GM18873 (cell line): ENCODE data around the gene NAB2.

Experiments
- ATAC-seq: cut with Tn5 transposase; IDR thresholded peaks from one replicate; pipeline ENCODE4 v1.9.1; 2021; ENCODE audit warnings: mild to moderate bottlenecking, moderate library complexity, moderate number of reproducible peaks; ENCODE audit not compliant: unreplicated experiment, low FRiP score

NAB2 gene

GRCh38 chr12:57093415-57094207, 4.7 kb downstream of the NAB2 start:
- ATAC-seq = no peak

DNA sequence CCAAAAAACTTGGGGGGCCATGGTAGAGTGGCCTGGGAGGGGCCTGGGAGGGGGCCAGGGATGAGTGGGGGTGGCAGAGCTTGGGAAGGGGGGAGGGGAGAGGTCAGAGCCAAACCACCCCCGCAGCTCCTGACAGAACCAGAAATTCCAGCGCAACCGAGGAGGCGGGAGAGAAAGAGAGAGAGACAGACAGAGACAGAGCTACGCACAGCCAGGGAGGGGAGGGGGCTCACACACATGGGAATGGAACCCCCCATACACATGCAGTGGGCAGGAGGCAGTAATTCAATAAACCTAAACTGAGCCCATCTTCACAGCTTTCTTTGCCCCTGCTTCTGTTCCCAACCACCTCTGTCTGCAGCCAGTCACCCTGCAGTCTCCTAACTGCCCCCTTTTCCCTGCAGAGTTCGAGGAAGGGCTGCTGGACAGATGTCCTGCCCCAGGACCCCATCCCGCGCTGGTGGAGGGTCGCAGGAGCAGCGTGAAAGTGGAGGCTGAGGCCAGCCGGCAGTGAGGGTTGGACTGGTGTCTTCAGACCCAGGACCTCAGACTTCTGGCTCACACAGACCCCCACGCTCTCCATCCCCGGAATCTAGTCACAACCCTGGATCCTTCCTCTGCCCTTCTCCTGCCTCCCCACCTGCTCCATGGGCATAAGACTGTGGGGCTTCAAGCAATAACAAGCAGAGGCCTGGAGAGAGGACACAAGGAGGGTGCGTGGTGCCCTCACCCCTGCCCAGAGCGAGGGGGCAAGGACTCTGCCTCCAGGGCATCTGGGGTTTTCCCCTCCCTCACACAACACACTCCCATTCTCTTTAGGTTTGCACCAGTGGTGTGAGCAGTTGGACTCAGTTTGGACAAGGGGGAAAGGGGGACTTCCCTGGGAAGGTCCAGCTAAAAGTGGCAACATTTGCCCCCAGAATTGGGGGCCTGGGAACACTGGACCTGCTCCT, 5.6 kb downstream of the NAB2 start:
- no peak for ATAC-seq

DNA sequence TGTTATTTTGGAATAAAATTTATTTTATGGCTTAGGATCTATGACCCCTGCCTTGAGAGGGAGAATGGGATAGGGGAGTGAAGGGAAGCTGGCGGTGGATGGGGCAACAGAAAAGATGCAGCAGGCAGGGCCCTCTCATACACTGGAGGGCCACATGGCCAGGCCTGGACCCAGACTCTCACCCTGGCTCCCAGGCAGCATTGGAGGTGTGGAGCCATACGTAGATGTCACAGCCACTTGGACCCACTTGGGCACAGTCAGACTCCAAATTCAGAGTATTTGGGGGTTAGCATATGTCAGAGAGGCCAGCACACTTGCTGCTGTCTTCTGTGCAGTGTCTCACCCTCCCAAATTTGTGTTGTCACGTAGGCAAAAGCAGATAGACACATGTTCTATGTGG, 6.5 kb downstream of the NAB2 start:
- ATAC-seq = no peak

DNA sequence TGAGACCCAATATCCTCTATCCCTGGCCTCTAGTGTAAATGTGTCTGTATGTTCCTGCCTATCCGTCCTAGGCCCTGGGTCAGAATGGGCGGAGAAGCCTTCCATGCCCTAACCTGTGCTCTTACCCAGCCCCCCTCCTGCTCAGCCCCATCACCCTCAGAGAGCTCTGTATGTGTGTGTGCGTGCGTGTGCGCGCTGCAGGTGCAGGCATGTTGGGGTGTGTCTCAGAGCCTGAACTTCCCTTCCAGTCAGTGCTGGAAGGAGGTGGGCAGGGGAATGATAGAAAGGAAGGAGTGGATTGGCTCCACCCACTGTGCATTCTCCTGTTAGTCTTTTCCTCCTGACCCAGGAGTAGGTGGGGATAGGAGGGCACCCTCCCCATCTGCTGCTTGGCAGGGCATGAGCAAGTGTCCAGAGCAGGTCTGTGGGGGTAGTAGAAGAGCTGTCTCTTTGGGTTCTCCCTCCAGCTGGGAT, 7.2 kb downstream of the NAB2 start:
- ATAC-seq = no peak

DNA sequence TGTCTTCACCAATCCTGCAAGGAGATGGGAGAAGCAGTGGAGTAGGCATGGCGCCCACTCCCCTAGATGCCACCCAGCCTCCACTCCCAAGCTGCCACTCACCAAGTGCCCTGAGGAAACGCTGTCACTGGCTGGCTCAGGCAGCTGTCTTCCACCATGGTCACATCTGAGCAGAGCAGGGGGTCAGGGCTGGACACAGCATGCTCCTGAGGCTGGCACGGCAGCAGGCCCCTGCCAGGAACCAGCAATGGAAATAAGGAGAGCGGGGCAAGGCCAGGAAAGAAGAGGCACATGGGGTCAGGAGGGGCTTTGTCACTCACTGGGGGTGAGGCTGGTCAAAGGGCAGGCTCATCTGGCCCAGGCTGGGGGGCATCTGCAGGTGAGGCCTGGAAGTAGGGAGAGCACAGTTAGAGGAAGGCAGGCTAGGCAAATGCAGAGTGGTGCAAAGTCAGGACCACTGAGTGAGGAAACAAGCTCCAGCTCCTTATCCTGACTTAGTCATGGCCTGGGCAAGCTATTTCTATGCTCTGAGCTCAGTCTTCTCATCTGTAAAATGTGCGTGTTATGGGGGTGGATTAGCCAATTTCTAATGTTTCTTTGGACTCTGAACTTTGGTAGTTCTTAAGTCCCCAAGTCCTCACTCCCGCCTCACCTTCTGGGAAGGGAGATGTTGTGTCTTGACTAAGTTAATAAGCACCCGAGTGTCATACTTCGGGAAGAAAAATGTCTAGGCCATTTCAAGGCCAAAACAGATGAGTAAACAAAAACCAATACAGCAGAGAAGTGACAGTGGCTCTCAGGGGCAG, 8.0 kb downstream of the NAB2 start:
- ATAC-seq = no peak

DNA sequence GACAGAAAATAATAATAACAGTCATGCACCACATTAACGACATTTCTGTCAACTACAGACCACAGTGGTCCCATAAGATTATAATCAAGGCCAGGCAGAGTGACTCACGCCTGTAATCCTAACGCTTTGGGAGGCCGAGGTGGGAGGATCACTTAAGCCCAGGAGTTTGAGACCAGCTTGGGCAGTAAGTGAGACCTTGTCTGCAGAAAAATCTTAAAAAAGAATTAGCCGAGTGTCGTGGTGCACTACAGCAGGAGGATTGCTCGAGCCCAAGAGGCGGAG, 8.6 kb downstream of the NAB2 start:
- ATAC-seq = no peak

DNA sequence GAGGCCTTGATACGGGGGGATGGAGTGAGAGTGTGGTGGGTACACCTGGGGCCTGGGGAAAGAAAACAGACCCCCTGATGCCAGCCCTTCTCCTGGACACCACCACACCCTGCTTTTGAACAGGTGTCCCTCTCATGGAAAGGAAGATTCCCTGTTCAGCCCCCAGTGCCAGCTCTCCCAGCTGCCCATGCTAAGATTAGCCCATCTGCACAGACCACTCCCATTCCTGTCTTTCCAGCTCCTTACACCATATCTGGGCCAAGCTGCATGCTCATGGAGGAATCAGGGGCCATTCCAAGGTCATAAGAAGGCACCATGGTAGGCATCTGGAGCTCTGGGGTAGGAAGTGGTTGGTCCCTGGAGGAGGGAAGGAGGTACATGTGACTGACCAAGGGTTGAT, 9.6 kb downstream of the NAB2 start:
- ATAC-seq = no peak

- no peak for ATAC-seq
Measured at GRCh38 chr12:57099047-57099714, 10.3 kb downstream of the NAB2 start.

- ATAC-seq = no peak
Measured at GRCh38 chr12:57099766-57100165, 10.9 kb downstream of the NAB2 start.

DNA sequence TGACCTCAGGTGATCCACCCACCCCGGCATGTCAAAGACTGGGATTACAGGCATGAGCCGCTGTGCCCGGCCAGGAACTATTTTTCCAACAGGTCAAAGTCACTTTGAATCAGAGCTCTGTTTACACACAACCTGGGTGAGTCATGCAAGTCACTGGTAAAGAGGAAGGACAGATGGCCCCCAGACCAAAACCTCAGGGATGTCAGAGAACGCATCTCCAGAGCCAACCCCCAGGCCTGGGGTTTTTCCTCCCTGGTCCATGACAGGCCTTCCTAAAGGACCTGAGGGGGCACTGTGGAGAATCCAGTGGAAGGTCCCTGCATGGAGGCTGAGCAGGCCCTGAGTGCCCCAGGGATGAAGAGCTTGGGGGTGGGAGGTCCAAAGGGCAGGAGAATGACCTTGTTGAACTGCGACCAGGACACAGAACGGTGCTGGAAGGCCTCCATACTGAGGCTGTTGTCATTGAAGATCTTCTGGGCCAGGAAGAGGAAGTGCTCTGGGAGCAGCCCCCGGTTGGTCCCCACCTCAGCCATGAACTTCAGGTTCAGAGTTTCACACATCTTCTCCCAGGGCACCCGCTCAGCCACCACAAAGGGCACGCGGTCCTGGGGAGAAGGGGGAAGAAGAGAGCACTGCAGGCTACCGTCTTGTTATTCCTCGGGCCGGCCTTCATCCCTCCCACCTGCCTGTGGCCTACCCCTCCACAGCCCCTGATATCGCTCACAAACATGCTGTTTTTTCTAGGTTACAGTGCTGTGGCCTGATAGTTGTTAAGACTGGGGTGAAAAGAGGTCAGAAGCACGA, 13.2 kb downstream of the NAB2 start:
- no peak for ATAC-seq

DNA sequence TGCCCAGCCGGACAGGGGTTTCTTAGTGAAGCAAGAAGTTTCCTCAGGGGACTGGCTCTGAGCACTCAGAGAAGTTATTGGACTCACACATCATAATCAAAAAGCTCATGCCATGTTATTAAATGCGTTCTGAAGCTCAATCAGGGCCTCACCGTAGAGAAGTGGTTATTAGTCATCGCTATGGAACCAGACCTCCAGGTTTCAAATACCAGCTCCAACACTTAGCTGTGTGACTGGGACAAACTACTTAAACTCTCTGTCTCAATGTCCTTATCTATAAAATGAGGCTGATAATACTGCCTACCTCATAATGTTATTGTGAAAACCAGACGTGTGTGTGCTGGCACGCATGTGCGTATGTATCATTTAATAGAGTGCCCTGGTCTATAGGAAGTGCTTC, 14.9 kb downstream of the NAB2 start:
- no peak for ATAC-seq

- no peak for ATAC-seq
Measured at GRCh38 chr12:57104292-57104910, 15.5 kb downstream of the NAB2 start.

GRCh38 chr12:57105011-57105753, 16.3 kb downstream of the NAB2 start:
- ATAC-seq = no peak

GRCh38 chr12:57106021-57106708, 17.3 kb downstream of the NAB2 start:
- no peak for ATAC-seq

- no peak for ATAC-seq
Measured at GRCh38 chr12:57107456-57108155, 18.7 kb downstream of the NAB2 start.

DNA sequence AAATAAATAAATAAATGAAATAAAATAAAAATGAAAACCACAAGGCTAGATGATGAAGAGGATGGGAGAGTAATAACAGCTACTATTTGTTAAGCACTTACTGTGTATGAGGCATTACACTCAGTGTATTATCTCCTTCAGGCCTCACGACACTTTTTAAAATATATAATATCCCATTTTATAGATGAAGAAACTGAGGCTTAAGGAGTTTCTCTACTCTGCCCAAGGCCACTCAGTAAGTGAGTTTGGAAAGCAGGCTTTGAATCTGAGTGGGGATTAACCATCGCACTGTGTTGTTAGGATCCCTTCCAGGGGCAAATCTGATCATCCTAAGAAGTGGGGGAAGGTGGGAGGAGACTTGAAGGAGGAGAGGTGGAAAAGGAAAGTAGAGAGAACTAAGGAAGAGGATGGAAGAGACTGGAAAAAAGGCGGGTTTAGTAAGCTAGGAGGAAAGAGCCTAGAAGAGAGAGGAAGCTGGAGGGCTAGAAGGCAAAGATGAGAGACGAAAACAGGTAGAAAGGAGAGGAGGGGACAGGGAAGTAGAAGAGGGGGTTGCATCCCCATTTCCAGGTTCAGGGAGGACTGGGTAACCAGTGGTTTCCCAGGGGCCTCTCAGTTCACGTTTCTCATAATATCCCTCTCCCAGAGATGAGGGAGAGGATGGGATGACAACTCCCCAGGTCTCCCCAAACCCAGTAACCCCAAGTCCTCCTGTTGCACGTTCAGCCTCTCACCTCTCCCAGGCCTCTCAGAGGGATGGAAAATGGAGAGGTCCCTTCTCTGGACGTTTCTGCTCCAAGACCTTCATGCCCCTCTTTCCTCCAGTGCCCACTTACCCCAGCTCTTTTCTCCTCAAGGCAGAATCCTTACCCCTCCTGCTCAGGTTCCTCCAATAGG, 20.5 kb downstream of the NAB2 start:
- ATAC-seq = no peak
